Thyroid gland (tissue), 4 donors: ENCODE results near the gene PSEN2.

Source experiments
- POLR2A ChIP-seq, 2 donors: fragments of 450-650 bp; IDR thresholded peaks; one replicate each; pipeline ENCODE4 v1.6.1; 2017; ENCODE audit warnings: antibody characterized with exemption in 2 of 2, mild to moderate bottlenecking in 2 of 2, moderate library complexity in 1 of 2
- TF ChIP-seq, protein P1 (sequence below), 6 experiments: fragments of 200-600 bp in 3 of 6; fragments of 450-650 bp in 3 of 6; sonication (generic) in 3 of 6; IDR thresholded peaks; one replicate each; pipeline ENCODE4 v1.5.1; 2016 to 2019; ENCODE audit warnings: antibody characterized with exemption in 6 of 6, mild to moderate bottlenecking in 2 of 6, inconsistent platforms in 1 of 6, moderate library complexity in 1 of 6

DNA sequence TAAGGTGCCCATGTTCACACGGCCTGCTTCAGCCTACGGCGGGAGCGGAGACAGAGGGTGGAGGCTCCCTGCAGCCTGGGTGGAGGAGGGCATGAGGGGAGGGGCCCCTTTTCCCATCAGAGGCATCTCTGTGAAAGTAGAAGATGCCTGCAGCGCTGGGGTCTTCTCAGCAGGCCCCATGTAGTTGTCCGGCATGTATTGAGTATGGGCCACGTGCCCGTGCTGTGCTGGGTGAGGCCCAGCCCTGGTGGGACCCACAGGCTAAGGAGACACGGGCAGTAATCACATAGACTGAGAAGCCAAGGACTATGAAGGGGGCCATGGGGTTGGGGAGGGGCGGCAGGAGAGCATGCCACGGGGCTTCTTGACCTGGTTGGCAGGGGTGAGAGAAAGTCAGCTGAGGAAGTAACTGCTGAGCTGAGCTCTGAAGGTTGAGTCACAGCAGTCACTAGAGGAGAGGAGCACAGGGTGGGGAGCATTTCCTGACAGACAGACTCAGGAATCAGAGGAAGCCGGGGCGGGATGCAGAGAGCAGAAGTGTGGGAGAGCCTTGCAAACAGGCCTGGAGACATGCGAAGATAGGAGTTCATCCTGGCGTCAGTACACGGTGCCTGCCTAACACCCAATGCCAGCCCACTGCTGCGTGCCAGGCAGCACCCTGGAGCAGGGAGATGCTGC, 21.6 kb downstream of the PSEN2 start:
- TF ChIP-seq, protein P1, sequence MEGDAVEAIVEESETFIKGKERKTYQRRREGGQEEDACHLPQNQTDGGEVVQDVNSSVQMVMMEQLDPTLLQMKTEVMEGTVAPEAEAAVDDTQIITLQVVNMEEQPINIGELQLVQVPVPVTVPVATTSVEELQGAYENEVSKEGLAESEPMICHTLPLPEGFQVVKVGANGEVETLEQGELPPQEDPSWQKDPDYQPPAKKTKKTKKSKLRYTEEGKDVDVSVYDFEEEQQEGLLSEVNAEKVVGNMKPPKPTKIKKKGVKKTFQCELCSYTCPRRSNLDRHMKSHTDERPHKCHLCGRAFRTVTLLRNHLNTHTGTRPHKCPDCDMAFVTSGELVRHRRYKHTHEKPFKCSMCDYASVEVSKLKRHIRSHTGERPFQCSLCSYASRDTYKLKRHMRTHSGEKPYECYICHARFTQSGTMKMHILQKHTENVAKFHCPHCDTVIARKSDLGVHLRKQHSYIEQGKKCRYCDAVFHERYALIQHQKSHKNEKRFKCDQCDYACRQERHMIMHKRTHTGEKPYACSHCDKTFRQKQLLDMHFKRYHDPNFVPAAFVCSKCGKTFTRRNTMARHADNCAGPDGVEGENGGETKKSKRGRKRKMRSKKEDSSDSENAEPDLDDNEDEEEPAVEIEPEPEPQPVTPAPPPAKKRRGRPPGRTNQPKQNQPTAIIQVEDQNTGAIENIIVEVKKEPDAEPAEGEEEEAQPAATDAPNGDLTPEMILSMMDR (IDR thresholded peaks at IDR 0.05): no peak
- TF ChIP-seq POLR2A (IDR thresholded peaks at IDR 0.05): no peak
